Measurements from ENCODE around the gene LRRC8E.
"Not testable (repeated sequence)": the region's sequence is repeated elsewhere in the genome, so short reads cannot be mapped to it uniquely, and the experiment has no call there.

The LRRC8E gene

DNA sequence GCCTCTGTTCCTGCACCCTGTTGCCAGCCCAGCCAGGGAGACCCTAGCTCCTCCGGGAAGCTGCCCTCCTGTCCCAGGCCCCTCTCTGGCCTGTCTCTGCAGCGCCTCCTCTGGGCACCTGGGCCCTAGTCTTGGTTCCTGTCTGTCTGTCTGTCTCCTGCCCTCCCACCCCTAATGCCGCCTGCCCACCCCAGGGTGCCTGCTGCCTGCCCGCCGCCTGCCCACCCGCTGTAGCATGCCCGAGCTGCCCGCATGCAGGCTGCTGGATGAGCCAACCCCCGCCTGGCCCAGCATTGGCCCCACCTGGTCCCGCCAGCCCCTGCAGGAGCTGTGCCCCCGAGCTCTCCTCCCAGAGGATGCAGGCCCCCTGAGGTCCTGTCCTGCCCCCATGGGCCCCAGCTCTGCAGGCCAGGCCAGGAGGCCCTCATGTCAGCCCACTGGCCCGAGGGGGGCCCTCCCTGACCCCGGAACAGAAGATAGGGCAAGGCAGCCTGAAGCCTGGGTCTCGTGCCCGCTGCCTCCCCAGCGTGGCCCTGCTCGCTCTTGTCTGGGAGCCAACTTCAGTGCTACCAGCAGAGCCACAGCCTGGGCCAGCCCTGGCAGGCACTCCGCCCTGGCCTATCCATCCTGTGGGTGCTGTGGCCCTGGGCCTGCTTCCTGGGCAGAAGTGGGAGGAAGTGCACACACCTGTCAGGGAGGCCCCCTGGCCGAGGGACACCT, 20.6 kb downstream of the LRRC8E start:
- DNase-seq (ENCODE audit: low spot score), result no peak

DNA sequence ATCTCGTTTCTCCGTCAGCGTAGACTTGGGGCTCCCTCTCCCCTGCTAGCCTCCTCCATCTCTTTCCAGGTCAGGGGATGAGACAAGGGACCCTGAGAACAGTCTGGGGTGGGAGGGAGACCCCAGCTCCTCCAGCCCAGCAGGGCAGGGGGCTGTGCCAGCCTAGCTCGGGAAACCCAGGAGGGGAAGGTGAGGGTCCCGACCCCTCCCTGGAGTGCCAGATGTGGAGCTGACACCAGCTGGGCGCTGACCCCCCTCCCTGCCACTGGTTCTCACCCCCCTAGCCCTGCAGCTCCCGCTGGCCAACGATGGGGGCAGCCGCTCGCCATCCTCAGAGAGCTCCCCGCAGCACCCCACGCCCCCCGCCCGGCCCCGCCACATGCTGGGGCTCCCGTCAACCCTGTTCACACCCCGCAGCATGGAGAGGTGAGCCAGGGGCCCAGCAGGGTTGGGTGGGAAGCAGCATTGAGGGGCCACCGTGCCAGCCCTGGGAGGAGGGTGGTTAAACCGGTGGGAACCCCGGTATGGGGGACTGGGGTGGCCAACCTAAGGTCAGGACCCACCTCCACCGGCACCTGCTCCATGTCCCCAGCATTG, 21.3 kb downstream of the LRRC8E start:
- no peak for DNase-seq (ENCODE audit: low spot score)

DNA sequence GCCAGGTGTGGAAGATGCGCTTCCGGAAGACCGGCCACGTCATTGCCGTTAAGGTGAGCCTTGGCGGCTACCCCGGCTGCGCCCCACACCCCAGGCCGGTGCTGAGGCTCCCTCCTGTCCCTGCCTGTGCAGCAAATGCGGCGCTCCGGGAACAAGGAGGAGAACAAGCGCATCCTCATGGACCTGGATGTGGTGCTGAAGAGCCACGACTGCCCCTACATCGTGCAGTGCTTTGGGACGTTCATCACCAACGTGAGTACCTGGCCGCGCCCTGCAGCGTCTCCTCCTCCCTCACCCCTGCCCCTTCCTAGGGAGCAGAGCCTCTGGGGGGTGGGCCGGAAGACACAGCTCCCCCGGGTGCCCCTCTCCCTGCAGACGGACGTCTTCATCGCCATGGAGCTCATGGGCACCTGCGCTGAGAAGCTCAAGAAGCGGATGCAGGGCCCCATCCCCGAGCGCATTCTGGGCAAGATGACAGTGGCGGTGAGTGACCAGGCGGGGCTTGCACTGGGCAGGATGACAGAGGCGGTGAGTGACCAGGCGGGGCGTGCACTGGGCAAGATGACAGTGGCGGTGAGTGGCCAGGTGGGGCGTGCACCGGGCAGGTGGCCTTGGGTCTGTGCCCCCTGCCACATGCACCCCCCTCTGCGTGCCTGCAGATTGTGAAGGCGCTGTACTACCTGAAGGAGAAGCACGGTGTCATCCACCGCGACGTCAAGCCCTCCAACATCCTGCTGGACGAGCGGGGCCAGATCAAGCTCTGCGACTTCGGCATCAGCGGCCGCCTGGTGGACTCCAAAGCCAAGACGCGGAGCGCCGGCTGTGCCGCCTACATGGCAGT, 22.2 kb downstream of the LRRC8E start:
- DNase-seq (ENCODE audit: low spot score), result no peak

- DNase-seq (ENCODE audit: low spot score), result no peak
Measured at GRCh38 chr19:7911508-7912143, 23.3 kb downstream of the LRRC8E start.

DNA sequence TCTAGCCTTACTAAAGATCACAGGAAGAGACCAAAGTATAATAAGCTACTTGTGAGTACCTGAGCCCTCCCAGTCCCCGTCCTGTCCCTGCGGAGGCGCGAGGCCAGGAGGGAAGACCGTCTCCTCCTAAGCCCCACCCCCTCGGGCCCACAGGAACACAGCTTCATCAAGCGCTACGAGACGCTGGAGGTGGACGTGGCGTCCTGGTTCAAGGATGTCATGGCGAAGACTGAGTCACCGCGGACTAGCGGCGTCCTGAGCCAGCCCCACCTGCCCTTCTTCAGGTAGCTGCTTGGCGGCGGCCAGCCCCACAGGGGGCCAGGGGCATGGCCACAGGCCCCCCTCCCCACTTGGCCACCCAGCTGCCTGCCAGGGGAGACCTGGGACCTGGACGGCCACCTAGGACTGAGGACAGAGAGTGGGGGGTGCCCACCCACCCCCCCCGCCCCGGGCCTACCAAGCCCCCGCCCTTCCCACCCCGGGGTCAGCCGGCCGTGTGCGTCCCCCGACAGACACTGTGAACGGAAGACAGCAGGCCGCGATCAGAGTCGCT, 23.9 kb downstream of the LRRC8E start:
- no peak for DNase-seq (ENCODE audit: low spot score)

- DNase-seq (ENCODE audit: low spot score), result no peak
Measured at GRCh38 chr19:7912697-7913564, 24.6 kb downstream of the LRRC8E start.

GRCh38 chr19:7913652-7914051, 25.3 kb downstream of the LRRC8E start:
- no peak for DNase-seq (ENCODE audit: low spot score)

- no peak for DNase-seq (ENCODE audit: low spot score)
Measured at GRCh38 chr19:7914099-7914498, 25.8 kb downstream of the LRRC8E start.

GRCh38 chr19:7914598-7915045, 26.3 kb downstream of the LRRC8E start, which contains the start of gene TGFBR3L:
Gene TGFBR3L (plus strand): TSS chr19:7914830.
- DNase-seq (ENCODE audit: low spot score), result no peak

DNA sequence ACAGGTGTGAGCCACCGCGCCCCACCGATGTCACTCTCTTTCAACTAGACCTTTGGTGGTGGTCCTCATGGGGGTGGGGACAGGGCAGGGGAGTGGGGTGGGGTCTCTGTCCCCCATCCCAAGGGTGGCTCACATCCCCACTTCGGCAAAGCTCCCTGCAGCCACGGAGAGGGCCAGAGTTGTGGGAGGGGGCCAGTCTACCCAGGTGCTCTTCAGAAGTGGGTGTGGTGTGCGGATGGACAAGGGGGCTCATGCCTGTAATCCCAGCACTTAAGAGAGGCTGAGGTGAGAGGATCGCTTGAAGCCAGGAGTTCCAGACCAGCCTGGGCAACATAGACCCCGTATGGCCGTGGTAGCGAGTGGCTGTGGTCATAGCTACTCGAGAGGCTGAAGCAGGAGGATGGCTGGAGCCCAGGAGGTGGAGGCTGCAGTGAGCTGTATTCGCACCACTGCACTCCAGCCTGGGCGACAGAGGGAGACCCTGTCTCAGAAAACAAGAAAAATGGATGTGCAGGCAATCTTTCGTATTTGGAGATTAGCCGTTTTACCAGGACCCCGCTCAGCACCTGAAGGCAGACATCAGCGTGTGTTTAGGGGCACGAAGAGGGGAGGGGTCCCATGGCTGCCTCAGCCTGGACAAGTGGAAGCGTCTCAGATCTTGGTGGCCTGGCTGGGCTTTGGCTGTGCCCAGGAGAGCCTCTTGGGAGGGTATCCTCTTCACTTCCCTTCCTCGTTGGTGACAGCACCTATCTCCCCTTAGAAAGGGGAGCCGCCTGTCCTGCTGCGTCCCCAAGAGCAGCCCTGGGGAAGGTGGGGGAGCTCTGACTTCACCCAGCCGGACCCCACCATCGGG, 27.2 kb downstream of the LRRC8E start:
- no peak for DNase-seq (ENCODE audit: low spot score)

GRCh38 chr19:7916103-7916954, 28.0 kb downstream of the LRRC8E start:
- no peak for DNase-seq (ENCODE audit: low spot score)

- DNase-seq (ENCODE audit: low spot score), result no peak
Measured at GRCh38 chr19:7916955-7917266, 28.6 kb downstream of the LRRC8E start.

- no peak for DNase-seq (ENCODE audit: low spot score)
Measured at GRCh38 chr19:7917267-7918061, 29.2 kb downstream of the LRRC8E start.

- DNase-seq (ENCODE audit: low spot score), result not testable (repeated sequence)
Measured at GRCh38 chr19:7918062-7918614, 29.8 kb downstream of the LRRC8E start.

GRCh38 chr19:7918615-7919421, 30.5 kb downstream of the LRRC8E start:
- no peak for DNase-seq (ENCODE audit: low spot score)

DNA sequence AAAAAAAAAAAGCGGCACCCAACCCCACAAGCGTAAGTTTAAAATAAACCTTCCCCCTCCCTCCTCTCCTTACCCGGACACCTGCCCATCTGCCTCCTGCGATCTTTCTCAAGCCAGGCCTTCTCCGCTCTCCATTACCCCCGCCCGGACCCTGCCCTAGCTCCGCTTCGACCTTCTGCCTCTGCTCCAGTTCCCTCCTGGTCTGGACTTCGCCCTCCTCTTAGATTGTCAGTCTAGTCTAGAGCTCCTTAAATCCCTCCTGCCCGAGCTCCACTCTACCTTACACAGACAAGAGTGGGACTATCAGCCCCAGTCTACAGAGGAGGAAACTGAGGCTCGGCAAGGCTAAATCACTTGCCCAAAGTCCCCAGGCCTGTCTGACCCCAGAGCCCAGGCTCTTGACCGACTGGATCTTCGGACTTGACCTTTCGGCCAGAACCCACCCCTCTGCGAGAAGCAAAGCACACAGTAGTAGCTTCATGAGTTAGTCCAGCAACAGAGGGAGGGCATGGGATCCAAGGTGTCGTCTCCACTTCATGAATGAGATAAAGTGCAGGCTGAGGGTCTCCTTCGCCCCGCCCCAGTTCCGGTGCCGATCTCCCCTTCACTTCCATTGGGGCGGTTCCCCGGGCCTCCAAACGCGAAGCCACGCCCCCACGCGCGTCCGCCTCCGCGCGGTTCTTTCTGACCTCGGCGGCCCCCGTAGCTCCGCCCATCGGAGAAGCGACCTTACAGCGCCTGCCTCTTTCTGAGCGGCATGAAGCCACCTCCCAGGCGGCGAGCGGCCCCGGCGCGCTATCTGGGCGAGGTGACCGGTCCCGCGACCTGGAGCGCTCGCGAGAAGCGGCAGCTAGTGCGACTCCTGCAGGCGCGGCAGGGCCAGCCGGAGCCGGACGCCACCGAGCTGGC, 31.6 kb downstream of the LRRC8E start, which contains the start of gene SNAPC2:
TSS of gene SNAPC2 (plus strand) at position 729 of the 909 bp plus-strand sequence. CDS start at position 758, 29 bp downstream.
- DNase-seq (ENCODE audit: low spot score), result peak; percentile 79

All from globus pallidus (tissue), 1 donor.